ENCODE measurements around the gene MAB21L2.
"Not testable (repeated sequence)": the region's sequence is repeated elsewhere in the genome, so short reads cannot be mapped to it uniquely, and the experiment has no call there.

MAB21L2 gene

GRCh38 chr4:150582146-150582872, at the start of gene MAB21L2:
Gene MAB21L2, plus strand, starts transcription at chr4:150582151. Its CDS starts 879 bp downstream, at chr4:150583030.
- in situ Hi-C loops (cut with MboI; ENCODE audit: low sequenced_read_pairs), result no loop called here

GRCh38 chr4:150533673-150534072, 48.3 kb upstream of the MAB21L2 start:
- in situ Hi-C loops (cut with MboI; ENCODE audit: low sequenced_read_pairs), result no loop called here

- in situ Hi-C loops (cut with MboI; ENCODE audit: low sequenced_read_pairs), result no loop called here
Observed at GRCh38 chr4:150534818-150535217, 47.1 kb upstream of the MAB21L2 start.

- in situ Hi-C loops (cut with MboI; ENCODE audit: low sequenced_read_pairs), result not testable (repeated sequence)
Observed at GRCh38 chr4:150537911-150538310, 44.0 kb upstream of the MAB21L2 start.

- in situ Hi-C loops (cut with MboI; ENCODE audit: low sequenced_read_pairs), result no loop called here
Observed at GRCh38 chr4:150540536-150540935, 41.4 kb upstream of the MAB21L2 start.

DNA sequence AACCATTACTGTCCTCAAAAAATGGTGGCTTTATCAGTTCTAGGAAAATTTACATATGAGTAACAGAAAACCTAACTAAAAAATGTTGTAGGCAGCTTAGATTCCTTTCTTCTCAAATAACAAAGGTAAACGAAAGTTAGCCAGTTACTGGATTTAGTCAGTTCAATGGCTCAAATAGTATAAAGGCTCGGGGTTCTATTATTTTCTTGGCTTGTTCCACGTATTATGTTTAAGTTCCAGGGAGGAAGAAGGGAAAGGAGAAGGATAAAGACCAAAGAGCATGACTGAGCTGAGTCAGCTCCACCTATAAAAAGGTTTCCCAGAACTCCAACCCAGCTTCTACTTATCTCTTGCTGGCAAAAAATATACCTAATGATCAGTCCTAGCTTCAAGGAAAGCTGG, 41.0 kb upstream of the MAB21L2 start:
- in situ Hi-C loops (cut with MboI; ENCODE audit: low sequenced_read_pairs), result no loop called here

- in situ Hi-C loops (cut with MboI; ENCODE audit: low sequenced_read_pairs), result no loop called here
Observed at GRCh38 chr4:150541681-150542080, 40.3 kb upstream of the MAB21L2 start.

GRCh38 chr4:150543042-150543441, 38.9 kb upstream of the MAB21L2 start:
- in situ Hi-C loops (cut with MboI; ENCODE audit: low sequenced_read_pairs), result no loop called here

DNA sequence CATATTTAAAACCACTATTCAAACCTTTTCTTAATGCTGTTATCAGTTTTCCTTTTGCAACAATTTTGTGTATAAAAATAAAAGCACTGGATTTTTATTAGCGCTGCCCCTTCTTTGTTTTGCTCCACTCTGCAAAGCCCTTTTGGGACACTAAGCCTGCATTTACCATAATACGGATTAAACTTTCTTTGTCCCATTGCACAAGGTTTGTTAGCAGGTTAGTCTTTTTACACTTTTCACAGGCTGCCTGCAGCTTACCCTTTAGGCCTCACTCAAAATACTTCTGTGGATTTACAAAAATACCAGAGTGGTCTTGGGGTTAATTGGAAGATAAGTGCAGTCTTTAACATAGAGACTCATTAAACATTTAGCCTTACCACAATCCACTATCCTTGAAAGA, 35.7 kb upstream of the MAB21L2 start:
- in situ Hi-C loops (cut with MboI; ENCODE audit: low sequenced_read_pairs), result no loop called here

GRCh38 chr4:150547154-150547838, 34.7 kb upstream of the MAB21L2 start:
- in situ Hi-C loops (cut with MboI; ENCODE audit: low sequenced_read_pairs), result no loop called here

- in situ Hi-C loops (cut with MboI; ENCODE audit: low sequenced_read_pairs), result not testable (repeated sequence)
Observed at GRCh38 chr4:150557811-150558210, 24.1 kb upstream of the MAB21L2 start.

DNA sequence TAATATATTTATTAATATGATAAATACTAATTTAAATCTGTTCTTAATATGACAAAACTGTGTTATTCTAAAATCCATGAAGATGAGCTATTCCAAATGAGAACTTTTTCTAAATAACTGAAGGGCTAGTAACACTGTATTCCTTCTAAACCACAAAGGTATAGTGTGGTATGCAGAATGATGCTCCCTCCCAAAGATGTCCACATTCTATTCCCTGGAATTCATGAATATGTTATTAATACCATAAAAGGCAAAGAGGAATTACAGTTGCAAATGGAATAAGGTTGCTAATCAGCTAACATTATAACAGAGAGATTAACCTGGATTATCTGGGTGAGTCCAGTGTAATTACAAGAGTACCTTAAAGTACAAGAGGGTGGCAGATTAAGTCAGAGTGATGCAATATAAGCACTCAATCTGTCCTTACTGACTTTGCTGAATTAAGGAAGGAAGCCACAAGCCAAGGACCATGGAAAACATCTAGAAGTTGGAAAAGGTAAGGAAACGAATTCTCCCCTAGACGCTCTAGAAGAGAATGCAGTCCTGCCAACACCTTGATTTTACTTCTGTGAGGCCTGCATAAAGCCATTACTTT, 20.7 kb upstream of the MAB21L2 start:
- in situ Hi-C loops (cut with MboI; ENCODE audit: low sequenced_read_pairs), result no loop called here

- in situ Hi-C loops (cut with MboI; ENCODE audit: low sequenced_read_pairs), result no loop called here
Observed at GRCh38 chr4:150562250-150562649, 19.7 kb upstream of the MAB21L2 start.

DNA sequence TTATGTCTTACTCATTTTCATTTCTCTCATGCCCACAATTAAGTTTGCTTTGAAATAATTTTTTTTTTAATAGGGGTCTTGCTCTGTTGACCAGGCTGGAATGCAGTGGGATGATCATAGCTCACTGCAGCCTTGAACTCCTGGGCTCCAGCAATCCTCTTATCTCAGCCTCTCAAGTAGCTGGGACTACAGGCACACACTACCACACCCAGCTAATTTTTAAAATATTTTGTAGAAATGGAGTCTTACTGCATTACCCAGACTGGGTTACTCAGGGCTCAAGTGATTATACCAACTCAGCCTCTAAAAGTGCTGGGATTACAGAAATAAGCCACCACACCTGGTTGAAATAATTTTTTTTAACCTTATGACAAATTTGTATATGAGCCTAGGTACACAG, 19.2 kb upstream of the MAB21L2 start:
- in situ Hi-C loops (cut with MboI; ENCODE audit: low sequenced_read_pairs), result no loop called here

- in situ Hi-C loops (cut with MboI; ENCODE audit: low sequenced_read_pairs), result not testable (repeated sequence)
Observed at GRCh38 chr4:150564967-150565366, 17.0 kb upstream of the MAB21L2 start.

DNA sequence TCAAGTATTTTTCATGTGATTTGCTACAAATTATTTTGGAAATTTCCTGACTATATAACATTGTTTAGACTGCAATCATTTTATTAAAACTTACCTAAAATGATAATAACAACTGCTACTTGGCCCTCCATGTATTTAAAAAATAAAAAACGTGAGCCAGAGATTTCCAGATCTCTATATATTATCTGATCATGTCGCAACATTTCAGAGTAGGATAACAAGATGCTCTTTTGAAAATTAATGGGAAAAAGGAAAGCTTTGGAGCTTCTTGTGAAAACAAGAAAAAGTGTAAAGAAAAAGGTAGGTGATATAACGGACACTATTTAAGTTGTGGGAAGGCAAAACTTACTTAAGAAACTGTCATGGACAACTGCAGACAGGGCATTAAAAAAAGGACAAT, 14.9 kb upstream of the MAB21L2 start:
- in situ Hi-C loops (cut with MboI; ENCODE audit: low sequenced_read_pairs), result no loop called here

DNA sequence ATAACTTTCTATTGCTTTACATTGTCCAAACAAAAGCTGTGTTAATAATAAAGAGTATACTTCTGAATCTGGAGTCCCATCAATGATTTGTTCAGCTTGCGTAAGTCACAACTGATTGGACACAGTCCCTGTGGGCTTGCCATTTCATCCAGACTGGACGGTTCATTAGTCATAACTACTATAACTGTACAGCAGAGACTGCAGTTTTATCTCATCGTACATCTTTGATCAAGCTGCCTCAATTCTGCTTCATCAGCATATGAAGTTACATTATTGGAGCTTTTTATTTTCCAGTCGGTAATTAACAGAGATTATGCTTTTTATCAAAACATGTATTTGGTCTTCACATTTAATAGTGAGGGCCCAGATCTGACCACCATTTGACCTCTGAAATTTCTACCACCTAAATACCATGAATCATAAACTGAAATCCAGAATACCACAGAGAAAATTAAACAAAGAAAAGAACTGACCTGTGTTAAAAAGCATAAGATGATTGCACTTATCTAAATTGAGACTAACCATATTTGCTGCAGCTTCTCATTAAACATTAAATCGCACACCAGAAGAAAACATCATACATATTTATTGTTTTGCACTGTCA, 12.5 kb upstream of the MAB21L2 start:
- in situ Hi-C loops (cut with MboI; ENCODE audit: low sequenced_read_pairs), result no loop called here

DNA sequence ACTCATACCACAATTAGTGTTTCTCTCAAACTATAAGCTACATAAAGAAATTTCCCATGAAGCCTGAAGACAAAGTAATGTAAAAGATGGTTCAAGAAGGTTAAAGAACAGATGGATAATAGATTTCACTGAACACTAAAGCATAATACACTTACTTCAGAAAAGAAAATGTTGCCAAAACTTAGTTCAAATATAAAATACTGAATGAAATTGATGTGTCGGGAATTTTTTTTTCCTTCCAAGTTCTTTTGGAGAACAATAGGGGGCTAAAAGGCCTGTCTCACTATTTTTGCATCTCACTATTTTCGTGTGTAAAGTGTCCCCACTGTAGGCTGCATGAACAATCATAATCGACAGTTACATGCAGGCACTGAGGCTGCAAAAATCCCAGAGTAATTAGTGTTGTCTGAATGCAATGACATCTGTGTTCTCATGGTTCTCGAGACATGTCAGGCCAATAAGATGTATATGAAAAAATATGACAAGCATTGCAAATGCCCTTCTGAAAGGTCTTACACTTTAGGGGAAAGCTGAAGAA, 11.9 kb upstream of the MAB21L2 start:
- in situ Hi-C loops (cut with MboI; ENCODE audit: low sequenced_read_pairs), result no loop called here

- in situ Hi-C loops (cut with MboI; ENCODE audit: low sequenced_read_pairs), result no loop called here
Observed at GRCh38 chr4:150570862-150571261, 11.1 kb upstream of the MAB21L2 start.

DNA sequence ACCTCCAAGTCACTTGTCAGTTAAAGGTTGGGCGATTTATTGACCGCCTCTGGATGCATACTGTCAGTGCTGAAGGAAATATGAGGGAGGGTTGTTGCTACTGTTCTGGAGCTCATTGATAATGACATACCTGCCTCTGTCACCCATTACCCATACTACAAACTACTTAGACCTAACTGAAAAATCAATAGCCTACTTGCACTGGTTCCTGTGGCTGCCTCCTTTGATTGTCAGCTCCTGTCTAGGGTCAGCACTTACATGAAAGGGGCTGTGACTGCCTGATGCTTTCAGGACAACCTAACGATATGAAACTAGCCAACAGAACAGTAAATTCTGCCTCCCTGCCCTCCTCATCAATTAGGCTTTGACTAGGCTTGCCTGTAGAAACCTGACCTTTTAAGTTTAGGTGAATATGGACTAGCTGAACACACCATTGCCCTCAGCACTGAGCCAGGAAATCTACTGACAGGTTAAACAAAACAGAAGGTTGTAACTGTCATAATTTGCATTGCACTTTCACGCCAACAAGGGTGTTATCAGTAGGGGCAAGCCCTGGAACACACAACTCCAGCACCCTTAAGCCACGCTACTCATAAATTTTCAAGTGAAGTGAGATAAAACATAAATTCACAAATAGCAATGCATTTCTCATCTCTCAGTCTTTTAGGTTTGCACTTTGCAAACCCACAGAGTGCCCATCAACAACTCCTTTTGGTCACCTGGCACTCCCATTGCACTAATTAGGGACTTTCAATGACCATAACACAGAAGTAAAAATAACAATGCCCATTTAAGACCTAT, 9.0 kb upstream of the MAB21L2 start:
- in situ Hi-C loops (cut with MboI; ENCODE audit: low sequenced_read_pairs), result no loop called here

- in situ Hi-C loops (cut with MboI; ENCODE audit: low sequenced_read_pairs), result no loop called here
Observed at GRCh38 chr4:150573534-150573933, 8.4 kb upstream of the MAB21L2 start.

All from HL-60/S4 treated with phorbol 12-myristate 13-acetate at 8.2 ng/mL for 4 days and 3 days (cell line).